GM18499 (cell line): ENCODE results near the gene CIPC.

Source experiments
- ATAC-seq: cut with Tn5 transposase; IDR thresholded peaks from one replicate; pipeline ENCODE4 v1.9.1; 2021; ENCODE audit warnings: moderate number of reproducible peaks; ENCODE audit not compliant: insufficient read depth, unreplicated experiment

CIPC gene

DNA sequence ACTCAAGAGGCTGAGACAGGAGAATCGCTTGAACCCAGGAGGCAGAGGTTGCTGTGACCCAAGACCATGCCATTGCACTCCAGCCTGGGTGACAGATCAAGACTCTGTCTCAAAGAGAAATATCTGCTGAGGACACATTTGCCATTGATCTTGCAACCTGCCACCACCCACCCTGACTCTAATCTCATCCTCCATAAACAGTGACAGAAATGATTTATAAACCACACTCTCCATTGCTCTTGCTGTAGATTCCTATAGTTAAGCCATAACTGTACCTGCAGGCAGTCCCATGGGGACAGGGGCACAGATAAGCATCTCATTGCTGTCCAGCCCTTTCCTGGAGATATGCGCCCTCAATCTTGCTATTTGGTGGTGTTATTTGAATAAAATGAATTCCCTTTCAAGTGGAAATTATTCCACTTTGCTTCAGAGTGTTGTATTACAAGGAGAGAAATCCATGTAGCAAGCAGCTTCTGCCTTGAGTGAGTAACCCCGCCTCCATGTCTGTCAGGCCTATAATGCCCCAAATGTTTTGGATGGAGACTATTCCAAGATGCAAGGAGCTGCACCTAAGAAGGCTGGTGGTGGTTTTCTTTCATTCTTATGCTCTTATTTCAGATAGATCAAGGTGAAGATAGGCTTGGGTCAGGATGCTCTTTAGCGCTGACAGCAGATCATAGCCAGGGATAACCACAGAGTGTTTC lies 46.5 kb downstream of the CIPC start:
- ATAC-seq = no peak

DNA sequence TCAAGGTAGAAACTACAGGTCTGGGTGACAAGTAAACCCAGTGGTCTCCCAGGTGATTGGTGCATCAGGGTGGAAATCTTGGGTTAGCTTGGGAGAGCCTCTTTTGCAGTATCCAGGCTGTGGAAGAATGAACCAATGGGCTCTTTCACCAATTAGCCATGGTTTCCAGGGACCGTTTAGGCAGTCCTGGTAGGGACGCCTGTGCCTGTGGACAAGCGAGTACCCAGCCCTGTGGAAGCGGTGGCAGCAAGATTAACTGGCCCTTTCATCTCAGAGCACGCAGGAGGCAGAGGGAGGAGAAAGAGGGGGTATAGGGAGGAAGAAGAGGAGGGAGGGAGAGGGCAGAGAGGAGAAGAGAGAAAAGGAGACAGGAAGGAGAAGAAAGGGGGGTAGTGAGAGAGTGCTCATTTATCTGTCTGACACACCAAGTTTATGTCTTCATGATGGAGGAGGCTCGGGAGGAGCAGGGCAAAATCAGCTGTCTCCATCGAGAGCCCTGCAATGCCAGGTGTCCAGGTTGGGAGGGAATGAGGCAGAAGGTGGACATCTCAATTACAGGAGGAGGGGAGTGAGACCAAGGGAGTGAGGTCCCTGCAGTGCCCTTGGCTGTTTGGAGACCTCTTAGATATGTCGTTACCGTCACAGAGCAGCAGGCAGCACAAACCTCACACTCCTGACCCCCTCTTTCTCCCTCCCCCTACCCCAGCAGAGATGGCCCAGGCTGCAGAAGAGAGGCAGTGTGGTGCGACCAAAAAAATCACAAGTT lies 48.1 kb downstream of the CIPC start:
- no peak for ATAC-seq

DNA sequence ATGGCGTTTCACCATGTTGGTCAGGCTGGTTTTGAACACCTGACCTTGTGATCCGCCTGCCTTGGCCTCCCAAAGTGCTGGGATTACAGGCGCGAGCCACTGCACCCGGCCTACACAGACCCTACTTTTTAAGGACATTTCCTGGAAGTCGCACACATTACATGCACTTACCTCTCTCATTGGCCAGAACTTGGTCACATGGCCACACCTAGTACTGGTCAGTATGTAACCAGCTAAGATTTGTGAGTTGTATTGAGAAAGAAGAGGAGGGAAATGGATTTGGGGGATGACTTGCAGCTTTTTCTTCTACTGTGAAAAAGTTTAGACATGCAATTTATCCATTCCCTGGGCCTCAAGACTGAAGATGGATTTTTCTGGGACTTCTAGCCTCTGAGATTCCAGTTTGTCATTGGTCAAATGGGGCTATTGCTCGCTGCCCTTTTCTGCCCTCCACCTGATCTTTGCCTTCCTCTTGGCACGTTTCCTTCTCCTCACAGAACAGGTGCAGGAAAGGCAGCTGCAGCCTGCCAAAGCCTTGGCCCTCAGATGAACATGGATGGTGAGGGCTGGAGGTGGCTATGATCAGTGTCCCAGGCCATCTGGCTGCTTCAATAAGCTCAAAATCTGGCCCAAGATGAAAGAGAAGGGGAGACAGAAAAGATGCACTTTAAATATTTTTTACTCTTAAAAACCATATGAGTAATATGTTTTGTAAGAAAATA lies 50.6 kb downstream of the CIPC start:
- no peak for ATAC-seq

DNA sequence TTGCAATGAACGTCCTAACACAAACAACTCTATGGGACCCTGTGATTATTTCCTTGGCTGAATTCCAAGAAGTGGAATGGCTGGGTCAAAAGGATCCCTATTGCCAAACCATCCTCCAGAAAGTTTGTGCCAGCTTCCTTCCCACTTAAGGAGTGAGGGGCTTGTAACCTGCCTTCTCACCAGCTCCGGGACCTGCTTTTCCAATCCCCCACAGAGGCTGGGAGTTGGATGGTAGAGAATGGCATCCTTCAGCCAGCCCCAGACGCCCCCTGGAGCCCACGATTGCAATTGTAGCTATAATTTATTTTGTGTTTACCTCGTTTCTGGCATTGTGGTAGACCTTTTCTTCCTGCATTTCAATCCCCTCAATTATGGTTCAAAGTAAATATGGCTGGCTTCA lies 53.2 kb downstream of the CIPC start:
- no peak for ATAC-seq

DNA sequence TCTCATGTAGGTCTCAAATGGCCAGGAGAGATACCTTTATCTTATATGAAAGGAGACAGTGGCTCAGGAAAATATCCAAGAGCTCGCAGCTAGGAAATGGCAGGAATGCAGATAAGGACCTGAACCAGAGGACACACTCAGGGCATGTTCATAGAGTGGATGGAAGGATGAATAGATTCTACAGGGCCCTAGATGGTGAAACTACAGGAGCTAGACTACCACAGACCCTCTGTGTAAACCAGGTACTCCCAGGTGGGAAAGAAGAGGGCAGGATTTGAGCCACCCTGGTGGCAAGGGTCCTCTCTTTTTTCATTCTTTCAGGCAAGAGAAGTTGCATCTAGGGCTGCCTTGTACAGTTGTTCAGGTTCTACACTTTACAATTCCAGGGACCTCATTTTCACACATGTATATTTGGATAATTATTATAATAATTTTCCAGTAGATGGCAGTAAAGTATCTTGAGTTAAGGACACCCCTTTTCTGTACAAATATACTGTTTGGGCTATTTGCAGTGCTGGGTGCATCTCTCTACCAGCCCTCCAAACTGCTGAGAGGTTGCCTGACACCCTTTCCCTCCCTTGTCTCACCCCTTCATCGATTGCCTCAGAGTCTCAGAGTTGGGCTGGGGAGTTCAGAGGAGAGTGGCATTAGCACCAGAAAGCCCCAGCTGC lies 54.0 kb downstream of the CIPC start:
- ATAC-seq = no peak

DNA sequence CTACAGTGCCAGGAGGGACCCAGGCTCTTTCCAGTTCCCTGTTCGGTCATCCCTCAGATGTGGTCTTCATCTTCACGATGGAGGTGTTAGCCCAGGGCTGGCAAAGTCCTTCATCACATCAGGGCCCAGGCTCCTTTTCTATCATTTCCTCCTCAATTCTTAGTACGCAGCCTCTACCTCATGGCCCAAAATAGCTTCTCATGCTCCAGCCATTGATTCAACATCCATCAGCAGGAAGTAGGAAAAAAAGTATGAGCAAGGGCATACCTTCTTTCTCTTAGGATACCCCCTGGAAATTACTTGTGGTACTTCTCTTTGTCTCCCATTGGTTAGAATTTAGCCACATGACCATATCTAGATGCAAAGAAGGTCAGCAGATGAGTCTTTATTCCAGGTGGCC lies 55.7 kb downstream of the CIPC start:
- no peak for ATAC-seq

DNA sequence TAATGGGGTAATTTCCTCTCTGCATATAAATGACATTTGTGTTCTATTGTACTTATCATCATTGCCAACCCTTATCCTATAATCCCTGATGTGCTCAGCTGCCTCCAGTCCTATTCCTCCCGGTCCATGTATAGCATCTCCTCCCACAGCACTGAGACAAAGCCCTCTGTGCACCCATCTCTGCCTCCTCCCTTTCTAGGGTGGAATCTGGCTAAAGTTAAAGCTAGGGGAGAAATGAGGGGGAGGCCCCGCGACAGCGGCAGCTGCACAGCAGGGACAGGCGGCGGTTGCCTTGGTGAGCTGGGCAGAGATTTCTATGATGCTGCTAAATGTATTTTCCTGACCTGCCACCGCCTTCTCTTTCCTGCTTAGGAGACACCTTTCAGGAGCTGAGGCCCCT lies 56.4 kb downstream of the CIPC start:
- no peak for ATAC-seq

DNA sequence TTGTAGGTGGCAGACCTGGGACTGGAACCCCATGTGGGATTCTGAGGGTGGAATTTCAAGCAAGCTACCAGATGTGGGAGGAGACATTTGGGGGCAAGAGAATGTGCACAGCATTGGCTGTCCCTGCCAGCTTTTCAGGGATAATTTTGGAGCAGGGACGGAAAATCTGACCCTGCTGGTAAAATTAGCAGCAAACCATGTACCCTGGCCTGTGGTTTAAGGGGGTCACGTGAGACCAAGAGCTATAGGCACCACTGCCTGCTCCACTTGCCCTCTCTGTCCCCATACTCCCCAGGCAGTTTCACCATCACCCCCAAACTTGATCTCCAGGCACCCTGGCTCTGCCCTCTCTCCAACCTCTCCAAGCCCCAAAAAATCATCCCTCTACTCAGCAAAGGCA lies 57.0 kb downstream of the CIPC start:
- no peak for ATAC-seq

DNA sequence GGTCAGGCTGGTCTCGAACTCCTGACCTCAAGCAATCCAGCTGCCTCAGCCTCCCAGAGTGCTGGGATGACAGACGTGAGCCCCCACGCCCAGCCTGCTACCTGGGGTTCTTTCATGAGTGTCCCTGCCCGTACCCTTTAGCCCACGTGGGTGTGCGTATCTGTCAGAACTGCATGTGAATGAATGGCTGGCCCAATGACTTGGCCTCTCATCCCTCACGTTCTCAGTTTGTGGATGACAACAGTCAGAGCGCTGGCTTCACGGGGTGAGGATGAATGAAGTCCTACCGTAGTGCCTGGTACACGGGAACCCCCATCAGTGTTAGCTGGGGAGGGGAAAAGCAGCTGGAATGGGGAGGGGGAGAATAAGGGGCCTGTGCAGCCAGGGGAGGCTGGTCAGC lies 59.7 kb downstream of the CIPC start:
- no peak for ATAC-seq

DNA sequence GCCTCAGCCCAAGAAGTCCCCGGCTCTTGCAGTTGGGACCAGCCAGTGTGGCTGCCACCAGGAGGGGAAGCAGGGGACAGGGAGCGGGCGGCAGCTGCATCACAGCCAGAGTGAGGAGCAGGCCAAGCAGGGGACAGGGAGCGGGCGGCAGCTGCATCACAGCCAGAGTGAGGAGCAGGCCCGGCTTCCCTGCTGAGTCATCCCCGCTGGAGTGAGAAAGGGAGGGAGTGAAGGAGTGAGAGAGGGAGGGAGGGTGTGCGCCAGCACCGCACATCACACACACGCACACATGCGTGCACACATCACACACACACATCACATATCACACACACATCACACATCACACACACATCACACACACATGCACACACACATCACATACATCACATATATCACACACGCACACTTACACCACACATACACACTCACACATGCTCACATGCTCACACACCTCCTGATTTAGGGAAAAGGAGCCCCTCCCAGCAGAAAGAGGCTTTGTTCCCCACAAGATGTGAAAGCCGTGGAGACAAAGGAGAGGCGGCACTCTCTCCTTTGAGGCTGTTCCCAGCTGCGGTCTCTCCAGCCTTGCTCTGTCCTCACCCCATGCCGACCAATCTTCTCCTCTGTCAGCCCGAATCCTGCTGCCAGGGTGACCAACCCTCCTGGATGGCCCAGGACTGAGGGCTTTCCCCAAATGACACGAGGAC lies 60.3 kb downstream of the CIPC start:
- no peak for ATAC-seq

DNA sequence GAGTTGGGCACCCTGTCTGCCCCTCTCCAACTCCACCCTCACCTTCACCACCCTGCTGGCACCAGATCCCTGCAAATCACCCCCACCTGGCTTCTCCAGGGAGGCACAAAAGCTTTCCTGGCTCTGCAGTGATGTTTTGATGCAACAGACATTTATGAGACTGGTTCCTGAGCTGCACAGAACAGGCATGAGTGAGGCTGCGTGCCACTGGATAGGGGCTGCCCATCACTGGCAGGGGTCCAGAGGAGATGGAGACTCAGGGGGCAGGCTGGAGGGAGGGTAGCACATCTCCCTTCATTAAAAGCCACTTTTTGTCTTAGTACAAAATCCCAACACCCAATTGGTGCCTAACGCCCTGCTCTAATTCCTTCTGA lies 60.8 kb downstream of the CIPC start:
- no peak for ATAC-seq

DNA sequence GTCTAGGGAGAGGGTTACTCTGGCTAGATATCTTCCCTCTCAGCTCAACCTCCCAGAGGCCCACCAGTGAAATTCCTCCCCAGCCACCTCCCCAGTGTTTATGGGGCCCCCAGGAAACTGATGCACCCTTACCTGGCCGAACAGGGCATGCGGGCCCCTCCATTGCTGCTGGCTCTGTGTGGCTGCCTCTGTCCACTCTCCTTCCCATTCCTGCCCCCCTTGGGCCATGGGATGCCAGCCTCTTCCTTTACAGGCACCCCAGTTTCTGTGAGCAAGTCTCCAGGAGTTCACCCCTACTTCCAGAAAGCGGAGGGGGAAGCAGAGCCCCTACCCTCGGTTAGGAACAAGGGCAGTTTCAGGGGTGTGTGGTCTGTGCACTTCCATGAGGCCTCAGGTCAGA lies 63.0 kb downstream of the CIPC start:
- ATAC-seq = no peak
